Mammary epithelial cell (primary cell): ENCODE data around the gene PBLD.

Experiments
- CTCF ChIP-seq, 2 donors: IDR thresholded peaks in 1 of 2; conservative IDR thresholded peaks in 1 of 2; 2 replicates each; pipeline ENCODE4 v1.5.1; 2011 to 2012; ENCODE audit warnings: inconsistent platforms in 2 of 2, low read length in 2 of 2, mild to moderate bottlenecking in 2 of 2, control low read depth in 1 of 2, low read depth in 1 of 2; ENCODE audit not compliant: insufficient read depth in 1 of 2; ENCODE audit errors: extremely low read depth in 1 of 2
- EZH2 ChIP-seq: IDR thresholded peaks from 2 replicates; pipeline ENCODE4 v1.6.1; 2012; ENCODE audit warnings: low read length, inconsistent platforms, borderline replicate concordance

GRCh38 chr10:68251151-68251550 lies 81.6 kb downstream of the PBLD start:
- TF ChIP-seq CTCF (conservative IDR thresholded peaks at IDR 0.05 in 1 of 2, IDR thresholded peaks at IDR 0.05 in 1 of 2; ENCODE audit: extremely low read depth in 1 of 2, insufficient read depth in 1 of 2, low read depth in 1 of 2, low read length in 2 of 2) (no peak), EZH2 (no peak)
